ENCODE data around the gene AKAP6. TPM values are rescaled to one million over a fixed set of nuclear protein-coding genes. Genes with fewer than 3 reads are reported as not detected.

Gene AKAP6
- total RNA-seq, 1 donor from 2014 or later = 2.8 TPM

DNA sequence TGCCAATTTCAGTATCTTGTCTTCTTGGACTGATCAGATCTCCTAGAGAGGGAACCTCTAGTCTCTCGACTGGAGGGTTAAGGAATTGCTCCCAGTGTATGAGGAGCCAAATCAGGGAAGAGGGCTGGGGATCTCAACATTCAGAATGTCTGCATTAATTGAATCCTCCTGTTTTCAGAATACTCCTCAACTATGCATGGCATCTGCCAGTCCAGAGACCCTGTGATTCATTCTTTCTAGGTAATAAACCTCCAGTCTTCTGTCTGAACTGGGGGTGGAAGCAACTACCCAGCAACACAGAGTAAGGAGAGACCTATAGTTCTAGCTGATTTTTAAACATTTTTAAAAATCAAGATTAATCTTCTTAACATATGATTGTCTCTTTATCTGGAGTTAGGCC lies 92.7 kb downstream of the AKAP6 start:
- Mint-ChIP-seq H3K27ac (ENCODE audit: unreplicated experiment) (no peak overlapping the region), H3K4me1 (ENCODE audit: low read depth, unreplicated experiment) (peaks cover 26% of the 10 kb centered on the region), H3K4me3 (ENCODE audit: unreplicated experiment) (no peak overlapping the region), H3K27me3 (ENCODE audit: low read depth, unreplicated experiment) (no peaks in the 10 kb centered on the region), H3K9me3 (ENCODE audit: unreplicated experiment) (peaks cover 5% of the 10 kb centered on the region), H3K36me3 (ENCODE audit: low read depth, unreplicated experiment) (no peaks in the 10 kb centered on the region)
- FAIRE-seq = no peak
- no peak for DNase-seq (ENCODE audit: low read depth)
- no peak for TF ChIP-seq EZH2 (IDR thresholded peaks at IDR 0.05; ENCODE audit: insufficient read depth, low read length)
- TF ChIP-seq, protein P1, sequence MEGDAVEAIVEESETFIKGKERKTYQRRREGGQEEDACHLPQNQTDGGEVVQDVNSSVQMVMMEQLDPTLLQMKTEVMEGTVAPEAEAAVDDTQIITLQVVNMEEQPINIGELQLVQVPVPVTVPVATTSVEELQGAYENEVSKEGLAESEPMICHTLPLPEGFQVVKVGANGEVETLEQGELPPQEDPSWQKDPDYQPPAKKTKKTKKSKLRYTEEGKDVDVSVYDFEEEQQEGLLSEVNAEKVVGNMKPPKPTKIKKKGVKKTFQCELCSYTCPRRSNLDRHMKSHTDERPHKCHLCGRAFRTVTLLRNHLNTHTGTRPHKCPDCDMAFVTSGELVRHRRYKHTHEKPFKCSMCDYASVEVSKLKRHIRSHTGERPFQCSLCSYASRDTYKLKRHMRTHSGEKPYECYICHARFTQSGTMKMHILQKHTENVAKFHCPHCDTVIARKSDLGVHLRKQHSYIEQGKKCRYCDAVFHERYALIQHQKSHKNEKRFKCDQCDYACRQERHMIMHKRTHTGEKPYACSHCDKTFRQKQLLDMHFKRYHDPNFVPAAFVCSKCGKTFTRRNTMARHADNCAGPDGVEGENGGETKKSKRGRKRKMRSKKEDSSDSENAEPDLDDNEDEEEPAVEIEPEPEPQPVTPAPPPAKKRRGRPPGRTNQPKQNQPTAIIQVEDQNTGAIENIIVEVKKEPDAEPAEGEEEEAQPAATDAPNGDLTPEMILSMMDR (IDR thresholded peaks at IDR 0.05; ENCODE audit: insufficient read depth, low read depth, low read length) = no peak
- Histone ChIP-seq H3K36me3 (ENCODE audit: insufficient read depth, low read length) (no peaks in the 10 kb centered on the region), H3K9me3 (ENCODE audit: insufficient read depth, low read depth, low read length) (peaks cover 5% of the 10 kb centered on the region), H4K20me1 (ENCODE audit: insufficient read depth, low read length) (no peaks in the 10 kb centered on the region), H3K4me1 (ENCODE audit: insufficient read depth, low read length) (peaks cover 21% of the 10 kb centered on the region), H2AFZ (ENCODE audit: low read depth, low read length) (no peak overlapping the region), H3K79me2 (ENCODE audit: insufficient read depth, low read length) (no peaks in the 10 kb centered on the region), H3K4me2 (ENCODE audit: low read length) (no peak overlapping the region), H3K27ac (ENCODE audit: low read depth, low read length) (no peak overlapping the region), H3K4me3 (ENCODE audit: insufficient read depth, low read depth, low read length) (no peak overlapping the region), H3K9ac (ENCODE audit: low read length) (no peak overlapping the region), H3K27me3 (ENCODE audit: insufficient read depth, low read length) (no peaks in the 10 kb centered on the region)

DNA sequence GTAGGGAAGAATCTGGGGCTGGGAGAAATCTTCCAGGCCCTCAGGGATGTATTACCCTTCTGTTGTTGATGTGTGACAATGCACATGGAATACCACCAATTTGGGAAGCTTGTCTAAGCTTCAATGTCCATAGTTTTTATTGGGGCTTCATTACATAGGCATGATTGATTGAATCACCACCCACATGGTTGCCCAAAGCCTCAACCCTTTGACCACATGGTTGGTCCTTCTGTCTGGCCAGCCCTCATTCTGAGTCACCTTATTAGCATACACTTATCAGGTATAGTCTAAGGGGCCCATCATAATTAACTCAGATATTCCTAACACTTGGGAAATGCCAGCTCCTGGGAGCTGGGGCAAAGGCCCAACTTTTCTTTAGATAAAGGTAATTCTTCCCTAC lies 93.3 kb downstream of the AKAP6 start:
- Histone ChIP-seq H2AFZ (ENCODE audit: low read depth, low read length) (no peak overlapping the region), H4K20me1 (ENCODE audit: insufficient read depth, low read length) (no peaks in the 10 kb centered on the region), H3K4me1 (ENCODE audit: insufficient read depth, low read length) (peaks cover 19% of the 10 kb centered on the region), H3K4me2 (ENCODE audit: low read length) (no peak overlapping the region), H3K9ac (ENCODE audit: low read length) (no peak overlapping the region), H3K27ac (ENCODE audit: low read depth, low read length) (no peak overlapping the region), H3K27me3 (ENCODE audit: insufficient read depth, low read length) (no peaks in the 10 kb centered on the region), H3K36me3 (ENCODE audit: insufficient read depth, low read length) (no peaks in the 10 kb centered on the region), H3K9me3 (ENCODE audit: insufficient read depth, low read depth, low read length) (peaks cover 5% of the 10 kb centered on the region), H3K4me3 (ENCODE audit: insufficient read depth, low read depth, low read length) (no peak overlapping the region), H3K79me2 (ENCODE audit: insufficient read depth, low read length) (no peaks in the 10 kb centered on the region)
- no peak for TF ChIP-seq EZH2 (IDR thresholded peaks at IDR 0.05; ENCODE audit: insufficient read depth, low read length)
- TF ChIP-seq, protein P1 (IDR thresholded peaks at IDR 0.05; ENCODE audit: insufficient read depth, low read depth, low read length) = no peak
- no peak overlapping the region for H3K4me3 Mint-ChIP-seq (ENCODE audit: unreplicated experiment)
- DNase-seq (ENCODE audit: low read depth) (no peak), FAIRE-seq (no peak)
- no peaks in the 10 kb centered on the region for H3K36me3 Mint-ChIP-seq (ENCODE audit: low read depth, unreplicated experiment)
- H3K4me1 Mint-ChIP-seq (ENCODE audit: low read depth, unreplicated experiment) = peaks cover 28% of the 10 kb centered on the region
- peaks cover 5% of the 10 kb centered on the region for H3K9me3 Mint-ChIP-seq (ENCODE audit: unreplicated experiment)
- no peaks in the 10 kb centered on the region for H3K27me3 Mint-ChIP-seq (ENCODE audit: low read depth, unreplicated experiment)
- H3K27ac Mint-ChIP-seq (ENCODE audit: unreplicated experiment) = no peak overlapping the region

DNA sequence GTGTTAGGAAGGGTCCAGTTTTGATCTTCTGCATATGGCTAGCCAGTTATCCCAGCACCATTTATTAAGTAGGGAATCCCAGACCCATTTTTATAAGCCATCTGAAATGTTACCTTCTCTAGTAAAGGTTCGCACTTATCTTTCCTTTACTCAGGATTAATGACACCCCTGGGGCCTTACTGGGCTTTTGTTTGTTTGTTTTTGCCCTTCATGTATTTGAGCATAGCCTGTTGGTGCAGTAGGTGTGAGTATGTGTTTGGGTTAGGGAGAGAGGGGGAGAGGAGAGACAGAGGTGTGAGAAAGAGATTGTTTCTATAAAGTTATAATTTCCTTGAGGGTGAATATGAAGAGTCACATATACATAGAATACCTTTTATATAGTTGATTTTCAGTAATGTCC lies 96.9 kb downstream of the AKAP6 start:
- H4K20me1 ChIP-seq (ENCODE audit: insufficient read depth, low read length) = no peaks in the 10 kb centered on the region
- H3K27me3 Mint-ChIP-seq (ENCODE audit: low read depth, unreplicated experiment) = no peaks in the 10 kb centered on the region
- peaks cover 18% of the 10 kb centered on the region for H3K4me1 ChIP-seq (ENCODE audit: insufficient read depth, low read length)
- H3K4me2 ChIP-seq (ENCODE audit: low read length) = no peak overlapping the region
- H3K79me2 ChIP-seq (ENCODE audit: insufficient read depth, low read length) = no peaks in the 10 kb centered on the region
- no peak for FAIRE-seq
- H3K4me1 Mint-ChIP-seq (ENCODE audit: low read depth, unreplicated experiment) = peaks cover 22% of the 10 kb centered on the region
- H3K27ac ChIP-seq (ENCODE audit: low read depth, low read length) = no peak overlapping the region
- no peak overlapping the region for H3K27ac Mint-ChIP-seq (ENCODE audit: unreplicated experiment)
- H3K9ac ChIP-seq (ENCODE audit: low read length) = no peak overlapping the region
- no peaks in the 10 kb centered on the region for H3K36me3 ChIP-seq (ENCODE audit: insufficient read depth, low read length)
- no peak for TF ChIP-seq EZH2 (IDR thresholded peaks at IDR 0.05; ENCODE audit: insufficient read depth, low read length)
- TF ChIP-seq, protein P1 (IDR thresholded peaks at IDR 0.05; ENCODE audit: insufficient read depth, low read depth, low read length) = no peak
- no peak for DNase-seq (ENCODE audit: low read depth)
- no peak overlapping the region for H3K4me3 ChIP-seq (ENCODE audit: insufficient read depth, low read depth, low read length)
- H3K4me3 Mint-ChIP-seq (ENCODE audit: unreplicated experiment) = no peak overlapping the region
- H3K9me3 ChIP-seq (ENCODE audit: insufficient read depth, low read depth, low read length) = peaks cover 5% of the 10 kb centered on the region
- no peaks in the 10 kb centered on the region for H3K27me3 ChIP-seq (ENCODE audit: insufficient read depth, low read length)
- peaks cover 5% of the 10 kb centered on the region for H3K9me3 Mint-ChIP-seq (ENCODE audit: unreplicated experiment)
- no peaks in the 10 kb centered on the region for H3K36me3 Mint-ChIP-seq (ENCODE audit: low read depth, unreplicated experiment)
- no peak overlapping the region for H2AFZ ChIP-seq (ENCODE audit: low read depth, low read length)
